Keratinocyte (primary cell): ENCODE measurements around the gene NRDC. TPM values are rescaled to one million over a fixed set of nuclear protein-coding genes. Genes with fewer than 3 reads are reported as not detected.

Experiments
- DNase-seq: peaks from one replicate; pipeline ENCODE4 v3.0.0-alpha.2; 2011; ENCODE audit warnings: low read depth, missing footprints, low spot score
- FAIRE-seq: peaks from 2 replicates; lab custom pipeline; 2011; peaks lifted over from hg19 to GRCh38; lab: Jason Lieb, UNC
- H2AFZ ChIP-seq: 2 replicates; pipeline ENCODE4 v1.6.0; 2012; ENCODE audit warnings: low read length, control low read depth, inconsistent platforms; ENCODE audit not compliant: control insufficient read depth
- H3K27ac ChIP-seq: 2 replicates; pipeline ENCODE4 v1.5.1; 2011; ENCODE audit warnings: low read length; ENCODE audit not compliant: control insufficient read depth, insufficient read depth
- H3K27me3 ChIP-seq: 3 replicates; pipeline ENCODE4 v1.6.0; 2011; ENCODE audit warnings: low read length; ENCODE audit not compliant: control insufficient read depth, insufficient read depth; ENCODE audit errors: extremely low read depth
- H3K36me3 ChIP-seq, 2 experiments: 2 replicates in 1 of 2; 3 replicates in 1 of 2; pipeline ENCODE4 v1.5.1; 2011; ENCODE audit warnings: low read length in 2 of 2, mild to moderate bottlenecking in 1 of 2; ENCODE audit not compliant: control insufficient read depth in 2 of 2, insufficient read depth in 2 of 2; ENCODE audit errors: extremely low read depth in 1 of 2
- H3K4me1 ChIP-seq: 3 replicates; pipeline ENCODE4 v1.5.1; 2011; ENCODE audit warnings: low read length; ENCODE audit not compliant: control insufficient read depth, insufficient read depth; ENCODE audit errors: extremely low read depth
- H3K4me2 ChIP-seq: 3 replicates; pipeline ENCODE4 v1.6.0; 2011; ENCODE audit warnings: low read depth, low read length; ENCODE audit not compliant: control insufficient read depth, insufficient read depth; ENCODE audit errors: extremely low read depth
- H3K4me3 ChIP-seq, 3 experiments: fragments of 200-600 bp in 1 of 3; sonication (generic) in 1 of 3; 2 replicates in 2 of 3; 3 replicates in 1 of 3; pipeline ENCODE4 v1.5.1; 2011 to 2016; ENCODE audit warnings: low read length in 3 of 3, mild to moderate bottlenecking in 3 of 3, control low read depth in 2 of 3, inconsistent platforms in 1 of 3, low read depth in 1 of 3, mixed read lengths in 1 of 3, mixed run types in 1 of 3, moderate library complexity in 1 of 3; ENCODE audit not compliant: control insufficient read depth in 2 of 3, insufficient read depth in 2 of 3; ENCODE audit errors: extremely low read depth in 1 of 3
- H3K79me2 ChIP-seq: 2 replicates; pipeline ENCODE4 v1.6.0; 2012; ENCODE audit warnings: low read length; ENCODE audit not compliant: control insufficient read depth, insufficient read depth
- H3K9ac ChIP-seq: 3 replicates; pipeline ENCODE4 v1.6.0; 2011; ENCODE audit warnings: low read length; ENCODE audit not compliant: control insufficient read depth, insufficient read depth; ENCODE audit errors: extremely low read depth
- H3K9me1 ChIP-seq: 3 replicates; pipeline ENCODE4 v1.6.0; 2011; ENCODE audit warnings: low read length; ENCODE audit not compliant: control insufficient read depth, insufficient read depth; ENCODE audit errors: extremely low read depth
- H3K9me3 ChIP-seq: 2 replicates; pipeline ENCODE4 v1.5.1; 2012; ENCODE audit warnings: low read depth, low read length; ENCODE audit not compliant: control insufficient read depth
- H4K20me1 ChIP-seq: 3 replicates; pipeline ENCODE4 v1.6.0; 2011; ENCODE audit warnings: low read length; ENCODE audit not compliant: control insufficient read depth, insufficient read depth; ENCODE audit errors: extremely low read depth
- CTCF ChIP-seq, 3 experiments: IDR thresholded peaks in 1 of 3; conservative IDR thresholded peaks in 1 of 3; optimal IDR thresholded peaks in 1 of 3; 2 replicates in 2 of 3; 3 replicates in 1 of 3; pipeline versions ENCODE3 to v1.5.1; 2011; ENCODE audit warnings: low read length in 3 of 3, mild to moderate bottlenecking in 3 of 3, moderate library complexity in 2 of 3, control low read depth in 1 of 3, inconsistent platforms in 1 of 3; ENCODE audit not compliant: insufficient read depth in 2 of 3; ENCODE audit errors: extremely low read depth in 1 of 3
- EZH2 ChIP-seq: IDR thresholded peaks from one replicate; pipeline ENCODE4 v1.6.1; 2012; ENCODE audit warnings: inconsistent platforms, mild to moderate bottlenecking, low read length, moderate library complexity
- dilution Hi-C: fragments of 300-500 bp; cut with MboI; formaldehyde crosslinking; loops from one replicate; pipeline ENCODE4 v1.7.0; 2020; ENCODE audit warnings: low sequenced_read_pairs; ENCODE audit not compliant: extremely low pct_ligation_motif_present
- polyA plus RNA-seq, 5 experiments: library from polyadenylated mRNA; depleted of rRNA in 3 of 5; stranded (reverse) in 3 of 5; stranded (forward) in 1 of 5; unstranded in 1 of 5; fragments of >200 nt; gene quantifications; 1 replicate in 1 of 5; 2 replicates in 3 of 5; 3 replicates in 1 of 5; pipeline versions ENCODE4 v1.2.1 to v1.2.3, GENCODE V29; 2011 to 2012; ENCODE audit warnings: missing spikeins in 2 of 5, low read depth in 1 of 5, low replicate concordance in 1 of 5

The NRDC gene
- polyA plus RNA-seq, 1 donor (not counting 4 experiments of a cell fraction or from before 2014, with no cell fraction given): 183 TPM

- dilution Hi-C loops: no loop called here
- Histone ChIP-seq H4K20me1 (peaks cover 3% of the 10 kb centered on the region), H3K4me2 (no peak overlapping the region), H3K27ac (no peak overlapping the region), H3K9me1 (no peaks in the 10 kb centered on the region), H3K79me2 (peaks cover 85% of the 10 kb centered on the region), H2AFZ (no peak overlapping the region), H3K36me3 (no peaks in the 10 kb centered on the region), H3K4me1 (peaks cover 6% of the 10 kb centered on the region), H3K9me3 (no peaks in the 10 kb centered on the region), H3K4me3 (no peak overlapping the region), H3K9ac (no peak overlapping the region), H3K27me3 (no peaks in the 10 kb centered on the region)
- FAIRE-seq (no peak), DNase-seq (no peak)
- no peak for TF ChIP-seq EZH2
Observed at GRCh38 chr1:51867479-51868232, 10.9 kb downstream of the NRDC start.

DNA sequence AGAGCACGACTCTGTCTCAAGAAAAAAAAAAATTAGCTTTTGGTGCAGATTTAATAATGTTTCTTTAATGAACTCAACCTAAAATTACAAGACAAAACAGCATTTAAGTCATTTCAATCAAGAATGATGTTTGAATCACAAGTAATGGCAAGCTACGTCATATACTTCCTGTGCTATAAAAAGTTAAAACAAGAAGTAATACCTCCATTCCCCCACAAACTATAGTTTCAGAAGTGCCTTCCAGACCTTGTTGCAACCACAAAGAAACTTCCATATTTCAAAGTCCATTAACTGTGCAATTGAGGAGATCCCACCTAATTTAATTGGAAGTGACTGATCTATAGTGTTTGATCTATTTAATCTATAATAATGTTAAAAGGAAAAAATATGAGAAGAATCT is 15.1 kb downstream of the NRDC start:
- Histone ChIP-seq H3K4me3 (no peak overlapping the region), H3K9ac (no peak overlapping the region), H3K36me3 (no peaks in the 10 kb centered on the region), H3K9me3 (no peaks in the 10 kb centered on the region), H2AFZ (no peak overlapping the region), H3K4me2 (no peak overlapping the region), H3K27me3 (no peaks in the 10 kb centered on the region), H3K79me2 (peaks cover 65% of the 10 kb centered on the region), H3K27ac (no peak overlapping the region), H4K20me1 (peaks cover 3% of the 10 kb centered on the region), H3K4me1 (no peaks in the 10 kb centered on the region), H3K9me1 (no peaks in the 10 kb centered on the region)
- DNase-seq (no peak), FAIRE-seq (no peak)
- no peak for TF ChIP-seq CTCF (optimal IDR thresholded peaks at IDR 0.05 in 1 of 3, IDR thresholded peaks at IDR 0.05 in 1 of 3, conservative IDR thresholded peaks at IDR 0.05 in 1 of 3; ENCODE audit: extremely low read depth in 1 of 3, insufficient read depth in 2 of 3, low read length in 3 of 3)
- no peak for TF ChIP-seq EZH2
- dilution Hi-C loops: no loop called here

- Histone ChIP-seq H3K36me3 (no peaks in the 10 kb centered on the region), H3K79me2 (peaks cover 56% of the 10 kb centered on the region), H3K4me2 (no peak overlapping the region), H3K9ac (no peak overlapping the region), H3K9me3 (no peaks in the 10 kb centered on the region), H3K27me3 (no peaks in the 10 kb centered on the region), H3K4me3 (no peak overlapping the region), H3K27ac (no peak overlapping the region), H2AFZ (no peak overlapping the region), H3K9me1 (no peaks in the 10 kb centered on the region), H4K20me1 (peaks cover under 1% of the 10 kb centered on the region), H3K4me1 (no peaks in the 10 kb centered on the region)
- dilution Hi-C loops: no loop called here
- no peak for TF ChIP-seq CTCF (optimal IDR thresholded peaks at IDR 0.05 in 1 of 3, IDR thresholded peaks at IDR 0.05 in 1 of 3, conservative IDR thresholded peaks at IDR 0.05 in 1 of 3; ENCODE audit: extremely low read depth in 1 of 3, insufficient read depth in 2 of 3, low read length in 3 of 3)
- TF ChIP-seq EZH2: no peak
- FAIRE-seq (no peak), DNase-seq (no peak)
Observed at GRCh38 chr1:51861669-51862068, 16.9 kb downstream of the NRDC start.
